Activated naive CD4-positive, alpha-beta T cell treated with anti-CD3 and anti-CD28 coated beads, Interleukin-2, amount 50 U/mL, for 72 hours (primary cell): Measurements from ENCODE around the gene TFCP2. TPM values are rescaled to one million over a fixed set of nuclear protein-coding genes. Genes with fewer than 3 reads are reported as not detected.

Experiments
- ATAC-seq, 2 donors: fragments of 150-1000 bp; cut with Tn5 transposase; 2 replicates each; pipeline ENCODE4 v1.10.0; 2021; ENCODE audit warnings: mild to moderate bottlenecking in 2 of 2, moderate library complexity in 2 of 2
- DNase-seq, 2 donors: peaks; one replicate each; pipeline ENCODE4 v3.0.0; 2021 to 2022; ENCODE audit warnings: low spot score in 2 of 2
- H3K27ac Mint-ChIP-seq, 2 donors: one replicate each; pipeline ENCODE4 v1.8.0; 2022; ENCODE audit warnings: mild to moderate bottlenecking in 2 of 2, mixed read lengths in 2 of 2
- H3K36me3 Mint-ChIP-seq, 2 donors: one replicate each; pipeline ENCODE4 v1.8.0; 2022; ENCODE audit warnings: mixed read lengths in 2 of 2
- H3K9me3 Mint-ChIP-seq, 2 donors: one replicate each; pipeline ENCODE4 v1.8.0; 2022; ENCODE audit warnings: mixed read lengths in 2 of 2
- total RNA-seq, 2 donors: library from RNA; stranded (reverse); gene quantifications; one replicate each; pipeline ENCODE4 v1.2.3, GENCODE V29; 2022

TFCP2 gene
- total RNA-seq, 2 donors from 2014 or later: 29.7 to 32.3 TPM

DNA sequence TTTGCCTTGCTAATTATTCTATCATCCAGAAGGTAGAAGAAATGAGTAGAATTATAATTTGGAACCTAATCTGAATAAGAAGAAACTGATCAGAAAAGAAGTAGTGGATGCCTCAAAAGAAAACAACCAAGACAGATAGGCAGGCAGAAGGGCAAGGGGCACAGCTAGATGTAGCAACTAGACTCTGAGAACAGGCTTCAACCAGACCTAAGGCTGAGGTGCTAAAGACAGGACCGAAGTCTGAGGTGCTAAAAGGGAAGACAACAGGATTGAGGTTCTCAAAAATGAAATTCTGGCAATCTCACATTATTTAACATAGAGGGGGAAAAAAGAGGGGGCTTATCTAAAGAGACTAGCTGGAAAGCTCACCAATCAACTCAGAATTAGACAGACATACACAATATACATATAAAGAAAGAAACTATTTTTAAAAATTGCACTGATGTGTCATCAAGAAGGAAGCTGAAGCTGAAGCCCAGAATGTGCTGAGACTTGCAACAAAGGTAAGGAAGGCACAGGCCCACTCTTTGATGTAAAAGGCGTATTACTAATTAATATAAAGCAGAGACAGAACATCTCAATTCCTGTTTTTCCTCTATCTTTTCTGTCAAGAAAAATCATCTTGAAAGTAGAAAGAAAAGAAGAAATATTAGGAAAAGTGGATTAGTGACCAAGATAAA lies 45.7 kb downstream of the TFCP2 start:
- Mint-ChIP-seq H3K27ac (peak overlapping the region in 1 of 2 donors; percentile 70), H3K9me3 (no peaks in the 10 kb centered on the region), H3K36me3 (peaks cover 0 to 11% of the 10 kb centered on the region in 2 donors)
- DNase-seq: no peak
- ATAC-seq: no peak

DNA sequence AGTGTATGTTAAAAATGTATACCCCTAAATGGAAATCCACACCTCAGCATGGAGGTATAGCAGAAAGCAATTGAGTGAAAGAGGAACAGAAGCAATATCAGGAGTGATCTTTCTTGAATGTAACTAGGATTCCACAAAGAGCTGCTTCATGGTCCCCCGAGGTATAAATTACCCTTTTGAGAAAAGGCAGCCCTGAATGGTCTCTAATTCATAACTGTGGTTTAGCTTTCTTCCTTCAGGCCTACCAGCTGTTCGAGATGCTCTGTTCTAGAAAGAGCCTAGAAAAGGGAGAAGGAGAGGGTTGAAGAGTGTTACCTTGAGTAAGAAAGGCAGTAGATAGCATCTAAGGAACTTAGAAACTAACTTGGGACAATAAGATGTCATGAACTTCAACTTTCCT lies 46.6 kb downstream of the TFCP2 start:
- no peak for ATAC-seq
- Mint-ChIP-seq H3K27ac (no peak overlapping the region), H3K9me3 (no peaks in the 10 kb centered on the region), H3K36me3 (peaks cover 0 to 11% of the 10 kb centered on the region in 2 donors)
- no peak for DNase-seq

DNA sequence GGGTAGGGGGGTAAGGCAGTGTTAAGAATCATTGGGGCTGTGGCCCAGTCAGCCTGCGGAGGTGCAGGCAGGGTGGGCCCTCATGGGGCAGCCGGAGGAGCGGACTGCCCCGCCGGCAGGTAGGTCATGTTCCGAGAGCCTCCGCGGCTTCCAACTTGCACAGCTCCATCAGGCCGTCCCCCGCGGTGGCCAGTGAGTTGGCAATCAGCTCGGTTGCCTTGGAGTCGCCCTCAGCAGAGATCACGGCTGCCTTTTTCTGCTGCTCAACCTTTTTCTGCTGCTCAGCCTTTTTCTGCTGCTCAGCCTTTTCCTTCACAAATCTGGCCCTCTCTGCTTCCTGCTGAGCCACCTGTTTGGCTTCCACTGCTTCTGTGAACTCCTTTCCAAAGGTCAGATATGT lies 48.4 kb downstream of the TFCP2 start:
- Mint-ChIP-seq H3K27ac (peak overlapping the region in 1 of 2 donors; percentile 74), H3K9me3 (no peaks in the 10 kb centered on the region), H3K36me3 (peaks cover 0 to 11% of the 10 kb centered on the region in 2 donors)
- DNase-seq: no peak
- ATAC-seq: no peak

DNA sequence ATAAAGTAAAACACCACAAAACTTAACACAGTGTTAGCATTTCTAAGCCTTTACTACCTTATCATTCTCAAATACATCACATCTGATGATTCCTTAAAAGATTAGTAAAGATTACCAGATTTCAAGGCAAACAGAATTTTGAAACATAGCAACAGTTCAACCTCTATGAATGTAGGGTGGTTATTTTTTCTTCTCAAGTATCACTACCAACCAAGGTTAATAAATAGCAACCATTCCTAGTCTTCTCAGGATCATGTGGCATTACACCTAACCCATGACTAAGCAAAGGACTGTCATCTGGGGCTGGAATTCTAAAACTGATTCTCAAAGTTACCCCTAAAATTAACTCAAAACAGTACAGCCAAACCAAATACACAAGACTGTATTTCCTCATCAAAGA lies 50.1 kb downstream of the TFCP2 start:
- peaks cover 0 to 11% of the 10 kb centered on the region in 2 donors for H3K36me3 Mint-ChIP-seq
- H3K9me3 Mint-ChIP-seq: no peaks in the 10 kb centered on the region

DNA sequence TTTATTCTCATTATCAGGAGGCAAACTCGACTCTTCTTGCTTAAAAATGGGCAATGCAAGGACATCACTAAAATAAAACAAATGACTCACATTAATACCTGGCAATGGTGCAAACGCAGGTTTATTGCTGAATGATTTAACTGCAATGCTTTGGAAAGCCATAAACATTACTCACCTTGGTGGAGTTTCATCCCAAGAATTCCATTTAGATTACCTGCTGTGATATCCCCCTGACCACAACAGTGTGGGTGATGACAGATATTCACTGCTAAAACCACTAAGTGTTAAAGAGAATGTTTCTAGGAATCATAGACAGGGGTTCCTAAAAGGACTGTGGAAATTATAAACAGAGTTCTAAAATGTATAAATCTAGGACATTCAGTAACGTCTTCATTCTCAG lies 54.2 kb downstream of the TFCP2 start:
- ATAC-seq (no peak), DNase-seq (no peak)
- Mint-ChIP-seq H3K36me3 (peaks cover 2 to 6% of the 10 kb centered on the region in 2 donors), H3K27ac (no peak overlapping the region), H3K9me3 (no peaks in the 10 kb centered on the region)

More for the DNA sequence above, 50.1 kb downstream of the TFCP2 start:
- no peak overlapping the region for H3K27ac Mint-ChIP-seq
- no peak for DNase-seq
- ATAC-seq: no peak

DNA sequence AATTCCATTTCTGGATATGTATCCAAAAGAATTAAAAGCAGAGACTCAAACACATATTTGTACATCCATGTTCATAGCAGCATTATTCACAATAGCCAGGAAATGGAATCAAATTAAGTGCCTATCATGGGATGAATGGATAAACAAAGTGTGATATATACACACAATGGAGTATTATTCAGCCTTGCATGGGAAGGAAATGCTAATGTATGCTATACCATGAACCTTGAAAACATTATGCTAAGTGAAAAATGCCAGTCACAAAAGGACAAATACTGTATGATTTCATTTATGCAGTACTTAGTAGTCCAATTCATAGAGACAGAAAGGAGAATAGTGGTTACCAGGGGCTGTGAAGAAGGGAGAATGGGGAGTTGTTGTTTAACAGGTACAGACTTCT lies 57.4 kb downstream of the TFCP2 start:
- Mint-ChIP-seq H3K9me3 (no peaks in the 10 kb centered on the region), H3K36me3 (peaks cover 6 to 9% of the 10 kb centered on the region in 2 donors), H3K27ac (no peak overlapping the region)
- no peak for DNase-seq
- no peak for ATAC-seq

DNA sequence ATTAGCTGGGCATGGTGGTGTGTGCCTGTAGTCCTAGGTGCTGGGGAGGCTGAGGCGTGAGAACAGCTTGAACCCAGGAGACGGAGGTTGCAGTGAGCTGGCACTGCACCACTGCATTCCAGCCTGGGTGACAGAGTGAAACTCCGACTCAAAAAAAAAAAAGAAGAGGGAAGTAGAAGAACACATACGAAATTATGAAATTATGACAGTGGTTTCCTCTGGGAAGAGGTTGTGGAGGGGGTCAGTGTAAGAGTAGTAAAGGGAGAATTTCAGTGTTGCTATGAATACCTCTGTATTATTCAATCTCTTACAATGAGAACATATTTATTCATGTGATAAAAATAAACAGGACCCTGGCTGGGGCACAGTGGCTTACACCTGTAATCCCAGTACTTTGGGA lies 64.8 kb downstream of the TFCP2 start:
- H3K27ac Mint-ChIP-seq: no peak overlapping the region
- ATAC-seq (no peak), DNase-seq (no peak)
- peaks cover 5 to 11% of the 10 kb centered on the region in 2 donors for H3K36me3 Mint-ChIP-seq
- H3K9me3 Mint-ChIP-seq: no peaks in the 10 kb centered on the region

DNA sequence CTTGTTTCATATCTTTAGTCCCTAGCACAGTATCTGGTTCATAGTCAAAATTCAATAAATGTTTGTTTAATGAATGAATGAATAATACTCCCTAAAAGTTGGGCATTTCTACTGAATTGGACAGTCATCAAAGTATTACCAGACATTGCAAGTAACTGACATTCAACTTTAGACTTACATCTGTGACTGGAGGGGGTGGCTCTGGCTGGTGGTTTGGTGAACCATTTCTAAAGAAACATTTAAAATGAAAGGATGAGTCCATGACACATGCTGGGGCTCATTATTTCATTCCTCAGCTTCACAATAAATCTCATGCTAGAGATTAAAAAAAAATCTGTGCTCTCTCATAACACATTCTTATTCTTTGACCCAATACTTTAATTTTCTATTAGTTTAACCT lies 69.0 kb downstream of the TFCP2 start:
- DNase-seq (no peak), ATAC-seq (peak in 1 of 2 donors; percentile 22)
- H3K36me3 Mint-ChIP-seq: peaks cover 4 to 11% of the 10 kb centered on the region in 2 donors
- no peaks in the 10 kb centered on the region for H3K9me3 Mint-ChIP-seq
- no peak overlapping the region for H3K27ac Mint-ChIP-seq

DNA sequence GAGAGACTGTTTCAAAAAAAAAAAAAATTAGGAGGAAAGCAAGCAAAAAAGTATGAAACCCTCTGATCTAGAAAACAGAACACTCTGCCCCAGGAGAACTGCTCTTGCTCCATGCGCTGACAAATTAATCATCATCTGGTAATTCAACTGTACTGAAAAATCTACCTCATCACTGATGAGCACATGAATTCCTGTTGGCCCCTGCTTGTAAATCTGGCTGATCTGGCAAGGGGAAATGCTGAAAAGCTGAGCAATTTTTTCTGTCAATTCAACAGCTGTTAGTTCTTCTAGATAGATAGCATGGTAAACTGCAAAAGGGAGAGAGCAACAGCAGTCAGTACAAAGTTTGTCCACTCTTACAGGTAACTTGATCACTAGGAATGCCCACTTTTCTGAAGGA lies 74.3 kb downstream of the TFCP2 start:
- Mint-ChIP-seq H3K36me3 (no peaks in the 10 kb centered on the region), H3K9me3 (no peaks in the 10 kb centered on the region), H3K27ac (no peak overlapping the region)
- no peak for DNase-seq
- no peak for ATAC-seq

DNA sequence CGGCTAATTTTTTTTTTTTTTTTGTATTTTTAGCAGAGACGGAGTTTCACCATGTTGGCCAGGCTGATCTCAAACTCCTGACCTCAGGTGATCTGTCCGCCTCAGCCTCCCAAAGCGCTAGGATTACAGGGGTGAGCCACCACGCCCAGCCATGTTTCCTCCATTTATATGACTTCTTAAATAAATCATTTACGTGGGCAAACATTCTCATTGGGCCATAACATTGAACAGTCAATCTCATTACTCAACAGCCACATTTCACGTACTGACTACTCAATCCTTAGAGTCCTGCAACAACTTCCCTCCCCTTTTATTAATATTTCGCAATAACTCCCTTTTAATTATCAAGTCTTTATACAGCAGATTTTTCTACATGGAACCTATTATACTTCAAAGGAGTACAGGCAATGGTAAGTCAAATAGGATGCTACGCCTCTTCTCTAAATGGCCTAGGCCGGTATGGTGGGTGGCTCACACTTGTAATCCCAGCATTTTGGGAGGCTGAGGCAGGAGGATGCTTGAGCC lies 82.2 kb downstream of the TFCP2 start:
- DNase-seq (no peak), ATAC-seq (no peak)
- H3K27ac Mint-ChIP-seq: no peak overlapping the region
- no peaks in the 10 kb centered on the region for H3K9me3 Mint-ChIP-seq
- H3K36me3 Mint-ChIP-seq: peaks cover 0 to 5% of the 10 kb centered on the region in 2 donors

DNA sequence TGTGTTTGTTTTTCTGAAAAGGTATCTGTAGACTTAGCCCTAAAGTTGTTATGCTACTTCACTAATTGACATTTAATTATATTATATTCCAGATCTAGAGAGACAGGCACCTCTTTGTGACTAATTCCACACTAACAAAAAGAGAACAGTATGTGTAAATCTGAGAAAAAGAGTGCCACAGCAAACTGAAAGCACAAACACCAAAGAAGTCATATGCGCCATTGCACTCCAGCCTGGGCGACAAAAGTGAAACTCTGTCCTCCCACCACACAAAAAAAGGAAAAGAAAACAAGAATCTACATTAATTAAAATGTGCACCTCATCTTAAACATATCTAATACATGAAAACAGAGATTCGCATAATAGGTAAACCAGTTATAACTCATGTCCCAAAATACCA lies 85.1 kb downstream of the TFCP2 start:
- peaks cover under 1 to 5% of the 10 kb centered on the region in 2 donors for H3K36me3 Mint-ChIP-seq
- no peaks in the 10 kb centered on the region for H3K9me3 Mint-ChIP-seq
- DNase-seq (peak in 1 of 2 donors; percentile 32), ATAC-seq (peak; percentile 33 to 65)
- peak overlapping the region in 1 of 2 donors; percentile 4 for H3K27ac Mint-ChIP-seq

DNA sequence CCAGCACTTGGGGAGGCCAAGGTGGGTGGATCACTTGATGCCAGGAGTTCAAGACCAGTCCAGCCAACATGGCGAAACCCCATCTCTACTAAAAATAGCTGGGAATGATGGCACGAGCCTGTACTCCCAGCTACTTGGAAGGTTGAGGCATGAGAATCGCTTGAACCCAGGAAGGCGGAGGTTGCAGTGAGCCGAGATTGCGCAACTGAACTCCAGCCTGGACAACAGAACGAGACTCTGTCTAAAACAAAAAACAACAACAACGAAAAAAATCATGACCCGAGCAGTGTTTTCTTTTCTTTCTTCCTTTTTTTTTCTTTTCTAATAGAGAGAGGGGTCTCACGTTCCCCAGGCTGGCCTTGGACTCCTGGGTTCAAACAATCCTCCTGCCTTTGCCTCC lies 86.0 kb downstream of the TFCP2 start:
- DNase-seq (no peak), ATAC-seq (no peak)
- no peaks in the 10 kb centered on the region for H3K9me3 Mint-ChIP-seq
- peaks cover 5% of the 10 kb centered on the region in 2 donors for H3K36me3 Mint-ChIP-seq
- no peak overlapping the region for H3K27ac Mint-ChIP-seq

DNA sequence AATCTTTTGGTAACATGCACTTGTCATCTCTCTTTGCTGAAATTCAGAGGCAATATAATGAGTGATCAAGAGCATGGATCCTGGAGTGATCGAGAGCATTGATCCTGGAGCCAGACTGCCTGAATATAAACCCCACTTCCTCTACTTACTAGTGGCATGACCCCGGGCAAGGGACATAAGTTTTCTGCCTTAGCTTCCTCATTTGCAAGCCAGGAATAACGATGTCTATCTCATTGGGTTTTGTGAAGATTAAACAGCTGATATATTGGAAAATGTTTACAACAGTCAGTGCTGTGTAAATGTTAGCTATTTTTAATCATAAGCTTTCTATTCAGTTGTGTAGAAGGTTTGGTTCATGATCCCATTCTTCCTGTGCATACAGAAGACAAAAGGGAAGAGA lies 87.2 kb downstream of the TFCP2 start:
- Mint-ChIP-seq H3K9me3 (no peaks in the 10 kb centered on the region), H3K27ac (no peak overlapping the region), H3K36me3 (peaks cover 5% of the 10 kb centered on the region in 2 donors)
- ATAC-seq (no peak), DNase-seq (no peak)

DNA sequence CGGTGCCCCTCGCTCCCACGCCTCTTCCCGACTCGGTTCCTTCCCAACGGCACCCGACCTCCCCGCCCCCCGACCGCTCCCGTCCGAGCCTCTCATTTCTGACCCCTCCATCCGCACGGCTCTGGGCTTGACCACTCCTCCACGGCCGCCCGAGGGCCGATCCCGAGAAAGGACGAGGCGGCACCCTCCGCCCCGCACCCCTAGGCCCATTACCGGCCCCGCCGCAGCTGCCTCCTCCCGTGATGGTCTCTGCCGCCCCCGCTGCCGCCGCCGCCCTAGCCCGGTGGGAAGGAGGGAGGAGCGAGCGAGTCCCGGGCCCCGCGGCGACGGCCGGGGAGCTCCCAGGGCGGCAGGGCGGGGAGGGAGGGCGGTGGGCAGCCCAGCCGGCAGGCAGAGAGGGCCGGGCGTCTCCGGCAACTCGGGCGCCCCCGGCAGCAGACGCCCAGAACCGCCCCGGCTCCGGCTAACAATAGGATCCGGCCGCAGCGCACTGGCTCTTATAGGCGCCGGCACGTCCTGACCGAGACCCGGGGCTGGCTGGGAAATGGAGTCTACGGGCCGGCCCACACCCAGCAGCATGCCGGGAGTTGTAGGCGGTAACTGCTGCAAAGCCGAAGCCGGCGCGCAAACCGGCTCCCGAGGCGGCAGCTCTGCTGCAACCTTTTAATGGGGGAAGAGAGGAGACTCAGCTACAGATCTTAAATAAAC lies 89.7 kb downstream of the TFCP2 start, which contains the start of gene CSRNP2:
Gene CSRNP2, minus strand, starts transcription at position 471 of the 708 bp plus-strand sequence. CDS start 7,035 bp downstream, outside the sequence.
- peak within 1 kb of the TSS; percentile 91 to 94 for H3K27ac Mint-ChIP-seq
- peak; percentile 90 to 97 for DNase-seq

DNA sequence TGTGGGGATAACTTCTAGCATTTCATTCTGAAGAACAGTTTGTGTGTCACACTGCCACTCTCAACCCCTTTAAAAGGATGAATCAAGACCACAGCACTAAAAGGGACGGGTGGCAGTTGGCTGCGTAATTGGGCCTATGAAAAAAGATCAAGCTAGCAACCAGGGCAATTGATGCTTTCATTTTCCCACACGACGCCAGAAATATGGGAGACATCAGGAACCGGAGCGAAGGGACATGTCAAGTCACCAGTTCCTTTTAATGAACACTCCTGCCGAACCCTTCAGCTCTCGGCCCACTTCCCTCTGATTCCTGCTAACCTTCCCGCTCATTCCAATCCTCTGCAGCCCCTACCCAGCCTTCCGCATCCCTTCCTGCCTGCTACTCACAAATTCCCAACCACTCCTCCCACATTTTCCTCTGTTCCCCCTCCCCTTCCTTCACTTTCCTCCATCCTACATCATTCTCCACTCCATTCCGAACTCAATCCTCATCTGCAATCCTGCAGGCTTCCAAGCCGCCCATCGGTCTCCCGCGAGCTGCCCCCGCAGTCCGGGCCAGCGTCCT lies 90.3 kb downstream of the TFCP2 start:
- peak; percentile 10 to 36 for ATAC-seq
- Mint-ChIP-seq H3K36me3 (peaks cover 5 to 12% of the 10 kb centered on the region in 2 donors), H3K9me3 (no peaks in the 10 kb centered on the region), H3K27ac (peak overlapping the region; percentile 91 to 94)
- peak in 1 of 2 donors; percentile 23 for DNase-seq

More for the DNA sequence above, 89.7 kb downstream of the TFCP2 start, which contains the start of gene CSRNP2:
- ATAC-seq: peak; percentile 96 to 98
- no peaks in the 10 kb centered on the region for H3K9me3 Mint-ChIP-seq
- H3K36me3 Mint-ChIP-seq: peaks cover 5 to 12% of the 10 kb centered on the region in 2 donors

DNA sequence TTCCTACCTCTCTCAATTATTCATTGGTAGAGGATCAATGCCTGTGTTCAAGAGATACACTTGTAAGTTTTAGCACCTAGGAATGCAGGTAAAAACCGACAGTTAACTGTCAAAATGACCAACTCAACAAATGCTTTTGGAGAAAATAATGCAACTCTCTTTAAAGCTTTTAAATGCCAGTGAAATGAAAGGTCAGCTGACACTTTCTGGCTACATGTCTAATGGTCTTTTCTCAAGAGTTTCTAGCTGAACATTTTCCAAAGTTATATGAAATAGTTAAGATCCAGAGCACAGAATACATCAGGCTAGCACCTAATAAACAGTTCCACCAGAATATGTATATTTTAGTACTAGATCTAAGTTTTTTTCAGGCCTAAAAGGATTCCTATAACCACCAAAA lies 91.5 kb downstream of the TFCP2 start:
- DNase-seq (no peak), ATAC-seq (no peak)
- H3K27ac Mint-ChIP-seq: no peak overlapping the region
- peaks cover 5 to 12% of the 10 kb centered on the region in 2 donors for H3K36me3 Mint-ChIP-seq
- H3K9me3 Mint-ChIP-seq: no peaks in the 10 kb centered on the region

DNA sequence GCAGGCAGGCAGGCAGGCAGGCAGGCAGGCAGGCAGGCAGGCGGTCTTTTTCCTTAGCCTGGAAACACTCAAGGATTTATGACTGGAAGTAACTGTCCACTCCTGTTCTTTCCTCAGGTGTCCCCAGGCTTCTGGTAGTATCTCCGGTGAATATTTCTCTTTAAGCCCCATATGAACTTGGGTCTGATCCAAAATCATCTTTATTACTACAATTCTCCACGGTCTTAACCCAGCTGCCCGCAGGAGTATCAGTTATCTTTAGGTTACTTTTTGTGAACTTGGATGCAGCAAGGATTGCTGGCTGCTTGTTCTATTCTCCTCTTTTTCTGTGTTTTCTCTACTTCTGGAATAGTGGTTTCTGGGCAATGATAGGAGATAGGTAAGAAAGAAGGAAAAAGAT lies 92.8 kb downstream of the TFCP2 start:
- no peaks in the 10 kb centered on the region for H3K9me3 Mint-ChIP-seq
- peaks cover 5 to 7% of the 10 kb centered on the region in 2 donors for H3K36me3 Mint-ChIP-seq
- ATAC-seq: no peak
- DNase-seq: no peak
- no peak overlapping the region for H3K27ac Mint-ChIP-seq
